Measurements from ENCODE around the gene GALR3.

Gene GALR3

GRCh38 chr22:37823134-37823985, at the start of gene GALR3:
Gene GALR3 (plus strand): TSS chr22:37823382. CDS start chr22:37823407, 25 bp downstream.
- H3K27me3 ChIP-seq (ENCODE audit: insufficient read depth, low read depth, severe bottlenecking): peaks cover 26% of the 10 kb centered on the region
- no peak for TF ChIP-seq CTCF (IDR thresholded peaks at IDR 0.05; ENCODE audit: low read depth, low read length)
- no peak within 1 kb of the TSS for H3K27ac ChIP-seq
- H3K4me3 ChIP-seq (ENCODE audit: low read depth, low read length): no peak within 1 kb of the TSS
- H3K36me3 ChIP-seq: no peaks in the 10 kb centered on the region; the same call in 1 of the 2 replicates
- H3K9me3 ChIP-seq (ENCODE audit: severe bottlenecking): no peaks in the 10 kb centered on the region
- no peak for DNase-seq

- no peaks in the 10 kb centered on the region for H3K27me3 ChIP-seq (ENCODE audit: insufficient read depth, low read depth, severe bottlenecking)
- no peak overlapping the region for H3K27ac ChIP-seq
- no peak overlapping the region for H3K4me3 ChIP-seq (ENCODE audit: low read depth, low read length)
- DNase-seq: no peak
- no peaks in the 10 kb centered on the region for H3K9me3 ChIP-seq (ENCODE audit: severe bottlenecking)
- TF ChIP-seq CTCF (IDR thresholded peaks at IDR 0.05; ENCODE audit: low read depth, low read length): no peak
- peaks cover 3% of the 10 kb centered on the region; the same call in 1 of the 2 replicates for H3K36me3 ChIP-seq
These were observed 48.5 kb upstream of the GALR3 start for GRCh38 chr22:37774728-37775127.

GRCh38 chr22:37775785-37776638, 47.2 kb upstream of the GALR3 start:
- no peak overlapping the region for H3K4me3 ChIP-seq (ENCODE audit: low read depth, low read length)
- DNase-seq: no peak
- no peaks in the 10 kb centered on the region for H3K27me3 ChIP-seq (ENCODE audit: insufficient read depth, low read depth, severe bottlenecking)
- H3K27ac ChIP-seq: no peak overlapping the region
- no peaks in the 10 kb centered on the region for H3K9me3 ChIP-seq (ENCODE audit: severe bottlenecking)
- H3K36me3 ChIP-seq: peaks cover 3% of the 10 kb centered on the region; the same call in 1 of the 2 replicates
- no peak for TF ChIP-seq CTCF (IDR thresholded peaks at IDR 0.05; ENCODE audit: low read depth, low read length)

GRCh38 chr22:37776639-37777005, 46.6 kb upstream of the GALR3 start:
- Histone ChIP-seq H3K27me3 (ENCODE audit: insufficient read depth, low read depth, severe bottlenecking) (no peaks in the 10 kb centered on the region), H3K9me3 (ENCODE audit: severe bottlenecking) (no peaks in the 10 kb centered on the region), H3K27ac (no peak overlapping the region), H3K4me3 (ENCODE audit: low read depth, low read length) (no peak overlapping the region), H3K36me3 (peaks cover 3% of the 10 kb centered on the region; the same call in 1 of the 2 replicates)
- DNase-seq: no peak
- no peak for TF ChIP-seq CTCF (IDR thresholded peaks at IDR 0.05; ENCODE audit: low read depth, low read length)

- no peak for DNase-seq
- peaks cover 3% of the 10 kb centered on the region; the same call in 1 of the 2 replicates for H3K36me3 ChIP-seq
- no peak overlapping the region for H3K4me3 ChIP-seq (ENCODE audit: low read depth, low read length)
- H3K27me3 ChIP-seq (ENCODE audit: insufficient read depth, low read depth, severe bottlenecking): no peaks in the 10 kb centered on the region
- H3K9me3 ChIP-seq (ENCODE audit: severe bottlenecking): no peaks in the 10 kb centered on the region
- TF ChIP-seq CTCF (IDR thresholded peaks at IDR 0.05; ENCODE audit: low read depth, low read length): no peak
- no peak overlapping the region for H3K27ac ChIP-seq
These were observed 46.0 kb upstream of the GALR3 start for GRCh38 chr22:37777122-37777687.

Measured in WERI-Rb-1 (cell line).